Activated CD4-positive, CD25-positive, alpha-beta regulatory T cell (primary cell): ENCODE results near the gene HSPA9.

Experiments used
- DNase-seq, 4 experiments: peaks; one replicate each; lab custom pipeline; 2025; lab: John Stamatoyannopoulos, UW

Gene HSPA9

DNA sequence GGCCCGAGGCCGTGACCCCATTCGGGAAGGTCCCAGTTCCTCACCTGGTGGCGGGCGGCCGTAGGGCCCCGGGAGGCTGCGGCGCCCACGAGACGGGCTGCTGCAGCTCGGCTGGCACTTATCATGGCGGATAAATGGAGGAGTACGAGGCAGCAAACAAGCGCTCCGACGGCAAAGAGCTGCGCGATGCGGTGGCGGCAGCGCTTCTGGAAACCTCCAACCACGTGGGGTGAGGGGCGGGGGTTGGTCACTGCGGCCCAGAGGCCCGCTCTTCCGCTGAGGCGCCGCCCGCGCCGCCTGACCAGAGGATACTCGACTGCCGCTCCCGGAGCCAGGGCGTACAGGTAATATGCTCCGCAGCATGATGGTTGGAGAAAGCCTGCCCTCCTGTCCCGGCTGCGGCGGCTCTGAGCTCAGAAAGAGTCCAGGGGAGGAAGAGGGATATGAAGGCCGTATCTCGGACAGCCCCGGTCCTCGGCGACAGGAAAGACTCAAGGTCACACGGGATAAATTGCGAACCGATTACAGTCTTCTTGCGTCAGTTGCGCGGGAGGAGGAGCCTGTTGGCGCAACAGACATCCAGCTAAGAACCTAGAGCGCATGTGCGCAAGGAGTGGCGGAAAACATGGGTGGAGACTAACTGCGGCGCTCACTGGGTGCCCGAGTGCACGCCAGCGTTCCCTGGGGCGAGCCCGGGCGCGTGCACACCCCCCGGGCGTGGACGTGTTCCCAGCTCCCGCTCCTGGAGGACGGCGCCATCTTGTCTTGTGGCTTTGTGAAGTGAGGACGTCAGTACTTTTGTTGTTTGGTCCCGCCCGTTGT is at the start of gene HSPA9:
Gene HSPA9, minus strand, starts transcription at position 208 of the 822 bp plus-strand sequence. Its CDS starts 83 bp downstream, at position 125.
- peak; percentile 91 to 93 (median 92) for DNase-seq

DNA sequence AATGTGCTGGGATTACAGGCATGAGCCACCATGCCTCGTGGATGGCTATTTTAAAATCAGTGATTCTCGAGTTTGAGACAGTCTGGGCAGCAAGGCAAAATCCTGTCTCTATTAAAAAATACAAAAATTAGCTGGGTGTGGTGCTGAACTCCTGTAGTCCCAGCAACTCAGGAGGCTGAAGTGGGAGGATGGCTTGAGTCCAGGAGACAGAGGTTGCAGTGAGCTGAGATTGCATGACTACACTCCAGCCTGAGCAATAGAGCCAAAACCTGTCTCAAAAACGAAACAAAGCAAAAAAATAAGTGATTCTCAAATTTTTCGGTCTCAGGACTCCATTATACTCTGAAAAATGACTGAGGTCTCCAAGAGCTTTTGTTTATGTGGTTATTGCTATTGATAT is 47.9 kb upstream of the HSPA9 start:
- DNase-seq: no peak

DNA sequence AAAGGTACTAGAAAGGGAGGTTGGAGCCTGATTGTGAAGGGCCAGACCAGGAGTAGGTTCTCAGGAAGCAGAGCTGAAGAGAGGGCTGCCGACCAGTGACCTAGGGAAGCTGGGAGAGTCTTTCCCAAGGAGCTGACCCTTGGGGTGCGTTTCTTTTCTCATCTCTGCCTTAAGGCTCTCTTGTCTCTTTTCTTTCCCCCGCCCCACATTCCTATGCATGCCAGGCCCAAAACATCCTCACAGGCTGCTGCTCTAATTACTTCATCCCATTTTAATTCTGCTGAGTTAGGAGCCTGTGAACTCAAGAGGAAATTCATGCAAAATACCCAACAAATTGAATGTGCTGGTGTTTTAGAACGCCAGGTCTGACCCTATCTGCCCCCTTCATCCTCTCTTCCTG is 46.9 kb upstream of the HSPA9 start:
- no peak for DNase-seq

DNA sequence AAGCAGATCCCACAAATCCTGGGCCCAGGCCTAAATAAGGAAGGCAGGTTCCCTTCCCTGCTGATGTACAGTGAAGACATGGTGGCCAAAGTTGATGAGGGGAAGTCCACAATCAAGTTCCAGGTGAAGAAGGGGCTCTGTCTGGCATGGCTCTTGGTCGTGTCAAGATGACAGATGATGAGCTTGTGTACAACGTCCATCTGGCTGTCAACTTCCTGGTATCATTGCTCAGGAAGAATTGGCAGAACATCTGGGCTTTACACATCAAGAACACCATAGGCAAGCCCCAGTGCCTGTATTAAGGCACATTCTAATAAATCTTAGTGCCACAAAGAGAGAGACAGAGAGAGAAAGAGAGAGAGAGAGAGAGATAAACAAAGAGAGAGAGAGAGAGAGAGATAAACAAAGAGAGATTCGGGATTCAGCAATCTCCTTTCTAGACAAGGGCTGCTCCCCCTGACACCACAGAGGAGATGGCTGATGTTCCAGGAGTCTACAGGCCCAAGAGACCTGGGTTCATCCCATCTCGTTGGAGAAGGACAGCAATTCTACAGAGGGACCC is 45.5 kb upstream of the HSPA9 start:
- DNase-seq: no peak

DNA sequence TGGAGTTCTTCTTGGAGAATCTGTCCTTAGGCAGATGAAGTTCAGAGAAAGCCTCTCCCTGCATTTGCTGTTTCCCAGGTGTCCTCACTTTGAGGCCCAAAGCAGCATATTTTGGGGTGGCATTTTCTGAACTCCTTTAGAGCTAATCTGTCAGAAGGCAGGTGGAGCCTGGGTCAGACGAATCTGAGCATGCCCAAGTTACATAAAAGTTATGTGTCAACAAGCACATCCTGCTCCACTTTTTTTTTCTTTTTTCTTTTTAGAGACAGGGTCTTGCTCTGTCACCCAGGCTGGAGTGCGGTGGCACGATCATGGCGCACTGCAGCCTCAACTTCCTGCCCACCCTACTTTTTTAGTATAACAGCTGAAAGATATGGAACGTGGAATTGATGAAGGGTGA is 41.3 kb upstream of the HSPA9 start:
- DNase-seq: no peak

DNA sequence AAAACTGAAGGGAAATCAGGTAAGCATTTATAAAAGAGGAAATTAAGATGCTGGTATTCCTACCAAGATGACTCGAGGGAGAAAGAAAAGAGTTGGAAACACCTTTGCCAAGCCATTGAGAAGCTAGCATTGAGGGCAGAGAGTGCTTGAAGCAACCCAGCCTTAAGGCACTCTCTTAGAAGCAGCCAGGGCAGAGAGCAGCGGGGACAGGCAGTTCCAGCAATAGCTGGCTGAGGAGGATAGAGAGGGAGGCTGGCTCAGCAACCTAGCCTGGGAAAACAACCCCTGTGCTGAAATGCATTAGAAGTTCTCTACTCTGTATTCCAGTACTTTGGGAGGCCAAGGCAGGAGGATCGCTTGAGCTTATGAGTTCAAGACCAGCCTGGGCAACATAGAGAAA is 40.3 kb upstream of the HSPA9 start:
- DNase-seq: no peak

DNA sequence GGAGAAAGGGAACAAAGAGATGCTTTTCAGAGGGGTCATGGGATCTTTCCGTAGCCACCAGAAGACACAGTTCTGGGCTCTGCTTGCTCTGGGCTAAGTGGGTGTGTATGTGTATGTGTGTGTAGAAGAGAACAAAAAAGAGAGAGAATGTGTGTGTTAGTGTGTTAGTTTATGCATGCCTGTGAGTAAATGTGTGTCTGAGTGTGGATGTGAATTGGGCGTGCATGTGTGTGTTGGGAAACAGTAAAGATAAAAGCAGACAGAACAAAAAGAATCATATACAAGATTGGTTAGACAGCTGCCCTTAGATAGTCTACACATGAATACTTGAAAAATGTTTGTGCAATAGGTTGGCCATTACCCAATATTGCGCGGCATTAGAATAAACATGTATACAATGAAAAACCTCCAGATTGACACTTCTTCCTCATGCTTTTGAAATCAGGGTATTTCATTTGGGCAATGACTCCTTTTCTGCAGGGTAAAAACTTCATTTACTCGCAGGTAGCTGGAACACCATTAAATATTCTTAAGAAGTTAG is 36.5 kb upstream of the HSPA9 start:
- DNase-seq: no peak

DNA sequence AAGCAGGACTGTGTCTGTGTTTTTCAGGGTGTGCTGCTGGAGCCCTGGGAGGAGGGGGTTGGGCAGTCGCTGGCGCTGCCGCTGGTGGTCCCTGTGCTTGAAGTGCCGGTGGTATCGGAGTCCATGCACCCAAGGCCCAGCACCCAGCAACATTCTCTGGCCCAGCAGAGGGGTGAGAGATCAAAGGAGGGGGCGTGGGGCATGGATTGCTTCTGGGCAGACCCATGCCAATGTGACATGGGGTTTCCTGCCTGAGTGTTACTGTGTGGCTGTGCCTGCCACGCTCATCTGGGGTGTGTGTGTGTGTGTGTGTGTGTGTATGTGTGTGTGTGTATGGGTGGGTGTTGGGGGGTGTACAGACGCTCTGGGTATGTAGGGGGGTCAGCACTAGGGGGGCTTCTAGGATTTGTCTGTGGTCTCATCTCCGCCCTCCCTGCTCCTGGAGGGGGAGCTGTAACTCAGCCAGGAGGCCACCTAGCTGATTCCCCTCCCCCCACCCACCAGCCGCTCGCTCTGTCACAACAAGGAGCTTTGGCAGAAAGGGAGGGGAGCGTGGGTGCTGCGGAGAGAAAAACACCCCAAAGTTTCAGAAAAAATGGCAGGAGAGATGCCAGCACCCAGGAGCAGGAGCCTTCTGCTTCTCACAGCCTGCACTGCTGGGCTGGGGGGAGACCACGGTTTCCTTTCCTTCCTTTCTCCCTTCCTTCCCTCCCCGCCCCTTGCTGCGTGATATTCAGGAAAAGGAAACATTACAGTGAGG is 35.9 kb upstream of the HSPA9 start:
- no peak for DNase-seq

DNA sequence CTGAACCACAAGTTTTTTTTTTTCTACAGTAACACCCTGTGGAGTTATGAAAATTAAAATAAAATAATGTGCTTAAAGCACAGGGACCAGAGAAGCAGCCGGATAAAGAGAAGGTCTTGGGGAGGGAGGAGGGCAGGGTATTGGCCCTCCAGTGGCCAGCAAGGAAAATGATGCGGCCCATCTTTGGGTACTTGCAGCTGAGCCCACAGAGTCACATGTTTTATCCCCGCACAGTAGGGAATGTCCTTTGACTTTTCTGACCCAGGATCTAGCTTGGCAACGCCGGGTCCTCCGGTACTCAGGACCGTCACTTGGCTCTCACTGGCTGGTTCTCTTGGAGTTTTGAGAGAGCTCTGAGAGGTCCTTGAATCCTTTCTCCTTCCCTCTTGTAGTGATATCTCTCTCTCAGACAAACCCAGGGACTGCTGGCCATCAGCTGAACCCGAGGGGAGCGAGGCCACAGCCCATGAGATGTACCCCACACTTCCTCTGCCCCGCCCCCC is 35.3 kb upstream of the HSPA9 start:
- DNase-seq: no peak

DNA sequence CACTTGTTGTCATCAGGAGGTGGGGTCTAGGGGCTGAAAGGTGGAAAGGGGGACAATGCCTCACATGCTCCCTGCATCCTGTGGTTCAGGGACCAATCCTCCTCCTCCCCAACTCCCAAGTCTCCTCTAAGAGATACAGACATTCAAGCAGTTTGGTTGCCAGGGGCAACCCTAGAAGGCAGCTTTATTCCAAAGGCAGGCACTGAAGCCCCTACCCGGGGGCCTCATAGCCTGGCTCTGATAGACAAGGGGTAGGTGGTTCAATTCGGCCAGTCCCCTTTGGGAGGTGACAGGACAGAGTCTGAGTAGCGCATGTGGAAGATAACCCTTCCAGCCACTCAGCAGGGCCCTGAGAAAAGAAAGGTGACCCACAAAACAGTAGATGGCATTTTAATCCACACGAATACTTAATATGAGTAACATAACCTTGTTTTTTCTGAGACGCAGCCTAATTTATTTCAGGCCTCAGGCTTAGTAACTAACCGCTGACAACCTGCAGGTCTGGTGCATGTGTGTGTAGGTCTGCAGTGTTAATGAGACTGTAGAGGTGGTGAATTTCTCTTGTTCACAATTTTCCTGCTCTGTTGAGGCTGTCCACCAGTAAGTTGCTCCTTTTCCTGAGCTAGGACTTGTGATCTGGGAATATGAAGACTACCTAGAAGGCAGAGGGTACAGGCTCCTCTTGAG is 31.3 kb upstream of the HSPA9 start:
- no peak for DNase-seq

DNA sequence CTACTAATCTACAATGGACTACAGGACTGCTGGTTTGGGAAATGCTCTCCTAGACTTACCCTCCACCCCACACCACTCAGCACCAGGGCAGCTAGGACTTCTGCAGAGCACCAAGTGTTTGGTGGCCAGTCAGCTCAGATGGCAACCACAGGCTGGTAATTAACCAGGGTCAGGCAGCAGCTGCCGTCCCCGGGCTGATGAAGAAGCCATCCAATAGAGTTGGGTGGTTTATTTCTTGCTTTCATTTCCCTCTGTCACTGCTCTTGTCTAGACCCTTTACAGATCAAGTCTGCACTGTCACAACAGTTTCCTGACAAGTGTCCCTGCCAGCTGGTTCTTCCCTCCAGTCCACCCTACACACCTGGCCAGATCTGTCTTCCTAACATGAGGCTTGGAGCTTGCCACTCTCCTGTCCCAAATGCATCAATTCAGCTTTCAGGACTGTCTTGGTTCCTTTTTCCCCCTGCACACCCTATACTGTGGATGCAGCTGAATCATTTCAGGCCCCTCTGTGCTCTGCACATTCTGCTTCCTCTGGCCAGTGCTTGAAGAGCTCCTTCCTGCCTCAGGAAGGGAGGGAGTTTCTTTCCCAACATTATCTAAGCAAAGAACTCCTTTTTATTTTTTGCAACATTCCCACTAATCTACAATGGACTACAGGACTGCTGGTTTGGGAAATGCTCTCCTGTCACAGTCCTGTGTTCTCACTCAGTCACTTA is 30.2 kb upstream of the HSPA9 start:
- no peak for DNase-seq

DNA sequence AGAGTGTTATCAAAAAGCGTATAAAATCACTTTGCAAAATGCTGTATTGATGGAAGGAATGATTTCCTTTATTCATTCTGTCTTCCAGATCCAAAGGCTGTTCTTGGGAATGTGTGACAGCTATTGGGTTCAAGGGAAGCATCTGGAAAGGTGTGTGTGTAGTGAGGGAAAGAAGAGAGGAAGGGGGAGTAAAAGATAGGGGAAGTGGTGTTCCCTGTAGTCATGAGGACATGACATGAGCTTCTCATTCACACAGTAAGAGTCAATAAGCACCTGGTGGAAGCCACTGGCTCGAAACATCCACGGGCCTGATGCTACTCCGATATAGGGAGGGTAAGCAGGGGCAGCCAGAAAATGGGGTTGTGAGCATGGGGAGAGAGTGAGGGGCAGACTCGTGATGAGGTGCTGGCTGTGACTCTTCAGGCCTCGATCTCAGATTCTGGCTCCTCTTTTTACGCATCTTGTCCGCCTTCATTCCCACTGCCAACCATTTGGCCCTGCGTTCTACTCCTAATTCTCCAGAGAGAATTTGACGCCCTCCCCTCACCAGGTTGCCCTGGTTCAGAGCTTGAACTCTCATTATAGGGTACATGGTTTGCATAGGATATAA is 29.1 kb upstream of the HSPA9 start:
- no peak for DNase-seq

DNA sequence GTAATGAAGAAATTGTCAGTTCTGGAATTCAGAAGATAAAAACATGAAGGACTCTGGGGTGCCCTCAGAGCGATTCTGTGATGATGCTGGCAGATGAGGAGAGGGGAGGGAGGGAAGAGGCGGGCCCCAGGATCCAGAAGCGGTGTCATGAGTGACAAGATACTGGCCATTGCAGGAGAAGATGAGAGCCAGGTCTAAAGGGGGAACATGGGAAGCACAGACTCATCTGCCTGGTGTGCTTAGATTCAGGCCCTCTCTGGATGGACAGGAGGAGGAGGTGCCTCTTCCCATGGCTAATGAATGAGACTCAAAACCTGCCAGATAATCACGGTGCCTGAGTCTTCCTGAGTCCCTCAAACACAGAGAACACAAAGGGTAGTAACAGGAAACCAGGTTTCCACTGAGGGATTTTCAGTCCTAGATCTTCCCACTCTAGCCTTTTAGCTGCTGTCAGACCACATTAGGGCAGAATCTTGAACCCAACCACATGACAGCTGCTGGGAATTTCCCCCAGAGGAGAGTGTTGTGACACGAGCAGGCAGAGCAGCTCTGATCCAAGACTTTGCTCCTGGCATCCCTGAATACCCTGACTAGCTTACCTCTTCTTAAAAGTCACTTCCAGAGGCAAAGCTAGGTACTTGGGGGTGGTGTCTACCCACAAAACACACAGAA is 28.2 kb upstream of the HSPA9 start:
- DNase-seq: no peak

DNA sequence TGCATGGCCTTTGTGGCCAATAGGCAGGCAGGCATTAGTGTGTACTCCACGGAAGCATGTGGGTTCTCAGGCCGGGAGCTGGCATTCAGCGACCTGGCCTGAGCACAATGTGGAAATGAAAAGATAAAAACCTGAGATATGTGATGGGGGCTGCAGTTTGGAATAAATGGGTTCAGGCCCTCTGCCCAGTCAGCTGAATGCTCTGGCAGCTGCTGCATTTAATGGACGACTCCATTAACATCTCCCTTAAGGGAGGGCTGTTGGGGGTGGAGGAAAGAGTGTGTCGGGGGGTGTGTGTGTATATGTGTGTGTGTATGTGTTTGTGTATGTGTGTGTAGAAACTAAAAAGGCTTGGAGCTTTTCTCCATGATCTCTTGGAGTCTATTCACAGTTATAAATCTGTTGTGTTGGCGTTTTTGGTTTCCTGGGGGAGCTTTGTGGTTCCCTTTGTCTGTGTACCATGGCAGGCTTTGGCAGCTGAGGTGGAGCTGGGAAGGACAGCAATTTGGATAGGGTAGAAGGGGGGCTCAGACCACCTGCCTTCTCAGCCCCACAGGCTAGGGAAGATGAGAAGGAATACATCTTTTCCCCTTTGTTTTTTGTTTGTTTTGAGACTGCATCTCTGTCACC is 27.3 kb upstream of the HSPA9 start:
- DNase-seq: no peak

DNA sequence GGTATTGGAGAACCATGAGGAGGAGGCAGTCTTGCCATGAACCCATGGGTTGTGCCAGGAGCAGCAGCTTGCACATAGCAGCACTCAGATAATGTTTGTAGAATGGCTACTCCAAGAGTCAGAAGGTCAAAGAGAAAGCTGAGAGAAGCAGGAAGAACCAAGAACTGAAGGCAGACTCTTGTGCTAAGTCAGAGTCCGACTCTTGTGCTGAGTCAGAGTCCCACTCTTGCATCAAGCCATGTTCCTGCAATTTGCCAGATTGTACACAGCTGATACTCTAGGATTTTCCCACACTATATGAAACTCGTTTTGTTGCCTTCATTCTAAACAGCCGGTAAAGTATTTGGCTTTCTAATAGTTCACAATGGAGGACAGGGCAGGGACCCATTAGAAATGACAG is 26.2 kb upstream of the HSPA9 start:
- no peak for DNase-seq

DNA sequence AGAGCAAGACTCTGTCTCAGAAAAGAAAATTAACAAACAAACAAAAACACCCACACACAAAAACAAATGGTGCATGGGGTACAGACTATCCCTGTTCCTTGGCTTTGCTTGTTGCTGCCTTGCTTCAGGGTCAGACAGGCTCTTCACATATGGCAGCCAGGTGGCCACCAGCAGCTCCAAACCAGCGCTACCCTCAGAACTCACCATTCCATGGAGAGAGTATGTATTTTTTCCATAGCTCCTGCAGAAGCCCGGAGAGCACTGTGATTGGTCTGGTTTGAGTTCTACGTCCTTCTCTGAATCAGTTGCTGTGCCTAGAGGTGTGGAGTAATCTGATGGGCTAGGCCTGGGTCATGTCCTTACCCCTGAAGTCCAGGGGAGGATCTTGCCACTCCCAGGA is 25.2 kb upstream of the HSPA9 start:
- no peak for DNase-seq

DNA sequence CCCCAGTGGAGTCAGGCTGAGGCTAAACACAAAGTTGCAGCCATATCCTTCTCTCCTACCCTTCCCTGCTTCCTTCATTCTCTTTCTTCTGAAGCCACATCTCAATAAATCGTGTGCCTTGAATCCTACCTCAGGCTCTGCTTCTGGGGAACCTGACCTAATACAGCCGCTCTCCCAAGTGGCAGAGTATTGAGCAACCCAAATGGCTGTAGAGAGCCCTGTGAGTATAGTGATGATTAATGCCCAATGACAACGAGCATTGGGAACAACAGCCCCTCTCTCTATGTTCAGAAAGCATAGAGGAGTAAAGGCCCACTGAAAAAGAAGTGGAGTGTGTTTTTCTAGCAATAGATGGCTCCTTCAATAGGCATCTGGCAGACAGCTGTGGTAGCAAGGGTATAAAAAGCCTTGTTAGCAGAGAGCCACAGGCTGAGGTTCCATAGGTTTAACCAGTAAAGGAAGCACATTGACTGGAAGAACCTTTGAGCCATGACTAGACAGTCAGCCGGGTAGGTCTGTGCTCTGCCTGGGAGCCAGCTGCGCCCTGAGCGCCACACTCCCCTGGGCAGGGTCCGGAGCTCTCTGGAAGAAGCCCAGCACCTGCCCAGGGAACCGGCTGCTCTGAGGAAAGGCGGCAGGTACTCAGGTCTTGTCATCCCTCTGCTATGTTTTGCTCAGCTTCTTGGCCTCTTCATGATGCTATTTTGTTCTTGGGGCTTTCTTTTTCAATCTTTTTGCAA is 22.6 kb upstream of the HSPA9 start:
- DNase-seq: no peak

DNA sequence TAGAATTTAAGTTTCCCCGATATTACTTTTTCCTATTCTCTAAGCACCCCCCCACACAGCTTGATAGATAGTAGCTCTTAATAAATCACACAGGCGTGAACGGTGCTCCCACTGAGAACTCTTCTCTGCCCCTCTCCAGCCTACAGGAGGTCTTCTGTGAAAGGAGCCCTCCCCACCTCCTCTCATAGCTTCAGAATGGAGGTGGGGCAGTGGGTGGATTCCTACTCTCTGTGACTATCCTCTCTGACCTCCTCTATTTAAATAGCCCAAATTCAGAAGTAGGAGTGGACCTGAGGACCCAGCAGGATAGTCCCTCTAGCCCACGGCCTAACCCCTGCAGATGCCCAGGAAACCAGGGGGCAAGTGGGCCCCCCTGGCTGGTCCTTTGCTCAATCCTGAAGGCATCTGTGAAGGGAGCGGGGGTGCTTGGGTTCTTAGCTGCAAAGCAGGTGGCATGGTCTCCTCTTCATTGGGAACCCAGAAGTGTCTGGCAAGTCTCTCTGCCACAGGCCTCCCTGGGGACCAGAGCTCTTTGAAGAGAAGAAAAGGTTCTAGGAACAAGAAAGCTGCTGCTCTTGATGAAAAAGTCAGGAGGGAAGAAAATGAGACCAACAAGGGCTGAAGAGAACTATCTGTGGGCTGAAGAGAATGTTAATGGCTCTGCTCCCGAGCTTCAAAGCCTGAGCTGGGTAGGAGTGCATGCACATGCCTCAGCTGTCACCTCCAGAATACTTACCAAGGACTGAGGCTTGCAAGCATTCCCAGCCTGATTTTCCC is 21.1 kb upstream of the HSPA9 start:
- DNase-seq: no peak
